Stimulated activated CD4-positive, alpha-beta T cell treated with anti-CD3 and anti-CD28 coated beads, TNF-alpha, amount 100 ng/mL, for 24 hours (primary cell): ENCODE data around the gene ZNF586.
"Not testable (repeated sequence)": the region's sequence is repeated elsewhere in the genome, so short reads cannot be mapped to it uniquely, and the experiment has no call there.

Experiments used
- DNase-seq, 3 experiments: peaks; one replicate each; pipeline ENCODE4 v3.0.0-alpha.2; 2020; ENCODE audit warnings: low read depth in 3 of 3

The ZNF586 gene

GRCh38 chr19:57823608-57824007 lies 54.1 kb downstream of the ZNF586 start:
- not testable (repeated sequence) for DNase-seq

GRCh38 chr19:57825511-57825910 lies 56.0 kb downstream of the ZNF586 start:
- no peak for DNase-seq

GRCh38 chr19:57829316-57829715 lies 59.8 kb downstream of the ZNF586 start:
- no peak for DNase-seq

GRCh38 chr19:57830071-57830602 lies 60.7 kb downstream of the ZNF586 start, which contains the start of gene ZNF587B:
Gene ZNF587B, plus strand, starts transcription at chr19:57830299. Its CDS starts 230 bp downstream, at chr19:57830529.
- peak in 1 of 3 experiments; percentile 28 for DNase-seq
